Stimulated activated CD4-positive, alpha-beta T cell treated with anti-CD3 and anti-CD28 coated beads, Interleukin-4, amount 100 ng/mL, for 24 hours (primary cell): ENCODE data around the gene MAP3K14.
"Not testable (repeated sequence)": the region's sequence is repeated elsewhere in the genome, so short reads cannot be mapped to it uniquely, and the experiment has no call there.

Experiments used
- DNase-seq: peaks from one replicate; pipeline ENCODE4 v3.0.0-alpha.2; 2020

Gene MAP3K14

GRCh38 chr17:45314741-45315647 is 1.8 kb downstream of the MAP3K14 start:
- peak; percentile 30 for DNase-seq

- no peak for DNase-seq
Measured at GRCh38 chr17:45313996-45314740, 2.7 kb downstream of the MAP3K14 start.

- no peak for DNase-seq
Measured at GRCh38 chr17:45313421-45313771, 3.4 kb downstream of the MAP3K14 start.

GRCh38 chr17:45312477-45313420 is 4.1 kb downstream of the MAP3K14 start:
- DNase-seq = peak; percentile 41

GRCh38 chr17:45311760-45312476 is 4.9 kb downstream of the MAP3K14 start:
- peak; percentile 89 for DNase-seq

- DNase-seq = no peak
Measured at GRCh38 chr17:45311401-45311759, 5.4 kb downstream of the MAP3K14 start.

- no peak for DNase-seq
Measured at GRCh38 chr17:45310380-45311324, 6.2 kb downstream of the MAP3K14 start.

GRCh38 chr17:45309400-45309799 is 7.4 kb downstream of the MAP3K14 start:
- no peak for DNase-seq

GRCh38 chr17:45308840-45309239 is 8.0 kb downstream of the MAP3K14 start:
- DNase-seq = no peak

GRCh38 chr17:45308016-45308365 is 8.8 kb downstream of the MAP3K14 start:
- no peak for DNase-seq

- DNase-seq = peak; percentile 72
Measured at GRCh38 chr17:45307290-45308015, 9.4 kb downstream of the MAP3K14 start.

- DNase-seq = no peak
Measured at GRCh38 chr17:45306623-45307022, 10.2 kb downstream of the MAP3K14 start.

- DNase-seq = no peak
Measured at GRCh38 chr17:45306094-45306493, 10.7 kb downstream of the MAP3K14 start.

- no peak for DNase-seq
Measured at GRCh38 chr17:45305530-45306087, 11.2 kb downstream of the MAP3K14 start.

- DNase-seq = peak; percentile 46
Measured at GRCh38 chr17:45302649-45303173, 14.1 kb downstream of the MAP3K14 start.

GRCh38 chr17:45302220-45302619 is 14.6 kb downstream of the MAP3K14 start:
- not testable (repeated sequence) for DNase-seq

GRCh38 chr17:45301674-45302073 is 15.1 kb downstream of the MAP3K14 start:
- DNase-seq = no peak

GRCh38 chr17:45300060-45300751 is 16.6 kb downstream of the MAP3K14 start:
- DNase-seq = no peak

- no peak for DNase-seq
Measured at GRCh38 chr17:45299361-45299760, 17.5 kb downstream of the MAP3K14 start.
